Neural cell (in vitro differentiated cells): Measurements from ENCODE around the gene ADK. TPM values are rescaled to one million over a fixed set of nuclear protein-coding genes. Genes with fewer than 3 reads are reported as not detected.

Source experiments
- H2AFZ ChIP-seq: fragments of 200-600, 300-800 bp; sonication (generic), shearing (Covaris generic); 2 replicates; pipeline ENCODE4 v1.6.0; 2014; ENCODE audit warnings: low read depth, mild to moderate bottlenecking, antibody characterized with exemption, low read length, moderate library complexity
- H3F3A ChIP-seq: fragments of 200-600 bp; shearing (Covaris generic); 2 replicates; pipeline ENCODE4 v1.6.1; 2016; ENCODE audit warnings: mild to moderate bottlenecking, moderate library complexity, mixed read lengths, antibody characterized with exemption, low read length; ENCODE audit not compliant: insufficient read depth, poor library complexity, severe bottlenecking
- H3K27ac ChIP-seq: fragments of 200-600, 300-800 bp; sonication (generic), shearing (Covaris generic); 2 replicates; pipeline ENCODE4 v1.5.1; 2014; ENCODE audit warnings: mild to moderate bottlenecking, low read length, moderate library complexity
- H3K27me3 ChIP-seq: fragments of 300-800, 200-600 bp; sonication (generic), shearing (Covaris generic); 2 replicates; pipeline ENCODE4 v1.6.0; 2014; ENCODE audit warnings: mild to moderate bottlenecking, low read depth, low read length, moderate library complexity; ENCODE audit not compliant: insufficient read depth
- H3K36me3 ChIP-seq: fragments of 300-800, 200-600 bp; sonication (generic), shearing (Covaris generic); 2 replicates; pipeline ENCODE4 v1.5.1; 2014; ENCODE audit warnings: mild to moderate bottlenecking, antibody characterized with exemption, low read length, moderate library complexity; ENCODE audit not compliant: insufficient read depth
- H3K4me2 ChIP-seq: fragments of 300-800, 200-600 bp; sonication (generic), shearing (Covaris generic); 2 replicates; pipeline ENCODE4 v1.6.0; 2014; ENCODE audit warnings: mild to moderate bottlenecking, low read length
- H3K4me3 ChIP-seq: fragments of 300-800, 200-600 bp; sonication (generic), shearing (Covaris generic); 2 replicates; pipeline ENCODE4 v1.5.1; 2014; ENCODE audit warnings: mild to moderate bottlenecking, low read length, moderate library complexity
- H3K79me2 ChIP-seq: fragments of 200-600 bp; shearing (Covaris generic); replicated peaks from 2 replicates; pipeline ENCODE4 v1.6.0; 2014; ENCODE audit warnings: mild to moderate bottlenecking, low read length, moderate library complexity; ENCODE audit not compliant: insufficient read depth
- H3K9ac ChIP-seq: fragments of 300-800, 200-600 bp; sonication (generic), shearing (Covaris generic); 2 replicates; pipeline ENCODE4 v1.6.1; 2016; ENCODE audit warnings: mild to moderate bottlenecking, low read length, mixed read lengths
- H3K9me2 ChIP-seq: fragments of 200-600 bp; shearing (Covaris generic); 2 replicates; pipeline ENCODE4 v1.6.1; 2016; ENCODE audit warnings: mild to moderate bottlenecking, low read length, mixed read lengths; ENCODE audit not compliant: insufficient read depth
- H3K9me3 ChIP-seq: fragments of 200-600, 300-800 bp; sonication (generic), shearing (Covaris generic); 2 replicates; pipeline ENCODE4 v1.6.1; 2016; ENCODE audit warnings: mild to moderate bottlenecking, mixed run types, low read length, moderate library complexity, mixed read lengths
- H4K20me1 ChIP-seq: fragments of 200-600 bp; shearing (Covaris generic); 2 replicates; pipeline ENCODE4 v1.6.1; 2016; ENCODE audit warnings: mild to moderate bottlenecking, mixed run types; ENCODE audit not compliant: insufficient read depth
- EP300 ChIP-seq: fragments of 450-650 bp; conservative IDR thresholded peaks from 2 replicates; pipeline ENCODE4 v1.6.1; 2014; ENCODE audit warnings: antibody characterized with exemption, mild to moderate bottlenecking, moderate library complexity; ENCODE audit not compliant: poor library complexity, severe bottlenecking
- EZH2 ChIP-seq: fragments of 200-600, 300-800 bp; shearing (Covaris generic), sonication (generic); IDR thresholded peaks from 2 replicates; pipeline ENCODE4 v1.6.1; 2014; ENCODE audit warnings: antibody characterized with exemption, low read length, borderline replicate concordance, mild to moderate bottlenecking; ENCODE audit not compliant: insufficient read depth, poor library complexity, severe bottlenecking
- MXI1 ChIP-seq: fragments of 450-650 bp; conservative IDR thresholded peaks from 2 replicates; pipeline ENCODE4 v1.6.1; 2014; ENCODE audit warnings: antibody characterized with exemption, mild to moderate bottlenecking; ENCODE audit not compliant: poor library complexity, severe bottlenecking
- POLR2AphosphoS5 ChIP-seq: IDR thresholded peaks from 2 replicates; pipeline ENCODE4 v1.6.1; 2012
- RAD21 ChIP-seq: fragments of 450-650 bp; conservative IDR thresholded peaks from 2 replicates; pipeline ENCODE4 v1.6.1; 2014; ENCODE audit warnings: antibody characterized with exemption, mild to moderate bottlenecking, moderate library complexity
- SMC3 ChIP-seq: fragments of 450-650 bp; conservative IDR thresholded peaks from 2 replicates; pipeline ENCODE4 v1.6.1; 2014; ENCODE audit warnings: antibody characterized with exemption, mild to moderate bottlenecking, moderate library complexity; ENCODE audit not compliant: poor library complexity
- TAF1 ChIP-seq: IDR thresholded peaks from 2 replicates; pipeline ENCODE4 v1.6.1; 2012; ENCODE audit warnings: low read depth
- polyA plus RNA-seq: library from polyadenylated mRNA; depleted of rRNA; stranded (reverse); fragments of >200 nt; gene quantifications from 2 replicates; pipeline ENCODE4 v1.2.3, GENCODE V29; 2014
- TF ChIP-seq, protein P1 (sequence below): fragments of 450-650 bp; IDR thresholded peaks from 2 replicates; pipeline ENCODE4 v1.5.1; 2014; ENCODE audit warnings: antibody characterized with exemption, mild to moderate bottlenecking, moderate library complexity; ENCODE audit not compliant: poor library complexity, severe bottlenecking
- TF ChIP-seq, protein P2 (sequence below): IDR thresholded peaks from 2 replicates; pipeline ENCODE4 v1.6.1; 2012; ENCODE audit warnings: borderline replicate concordance

The ADK gene
- polyA plus RNA-seq, 1 donor from 2014 or later = 19.5 TPM

DNA sequence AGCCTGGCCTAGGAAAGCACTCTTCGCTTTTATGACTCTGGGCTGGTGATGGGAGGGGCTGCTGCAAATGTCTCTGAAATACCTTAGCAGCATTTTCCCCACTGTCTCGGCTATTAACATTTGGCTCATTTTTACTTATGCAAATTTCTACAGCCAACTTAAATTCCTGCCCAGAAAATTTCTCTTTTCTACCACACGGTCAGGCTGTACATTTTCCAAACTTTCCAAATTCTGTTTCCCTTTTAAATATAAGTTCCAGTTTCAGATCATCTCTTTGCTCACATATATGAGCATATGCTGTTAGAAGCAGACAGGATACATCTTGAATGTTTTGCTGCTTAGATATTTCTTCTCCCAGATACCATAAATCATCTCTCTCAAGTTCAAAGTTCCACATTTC lies 332.3 kb downstream of the ADK start:
- no peak overlapping the region for H3K4me2 ChIP-seq
- peaks cover 2% of the 10 kb centered on the region for H3K9me3 ChIP-seq
- H3K9me2 ChIP-seq = no peaks in the 10 kb centered on the region
- TF ChIP-seq TAF1 = no peak
- no peak for TF ChIP-seq POLR2AphosphoS5
- TF ChIP-seq EP300 = no peak
- no peak for TF ChIP-seq EZH2
- no peak for TF ChIP-seq MXI1
- no peak for TF ChIP-seq RAD21
- TF ChIP-seq, protein P1, sequence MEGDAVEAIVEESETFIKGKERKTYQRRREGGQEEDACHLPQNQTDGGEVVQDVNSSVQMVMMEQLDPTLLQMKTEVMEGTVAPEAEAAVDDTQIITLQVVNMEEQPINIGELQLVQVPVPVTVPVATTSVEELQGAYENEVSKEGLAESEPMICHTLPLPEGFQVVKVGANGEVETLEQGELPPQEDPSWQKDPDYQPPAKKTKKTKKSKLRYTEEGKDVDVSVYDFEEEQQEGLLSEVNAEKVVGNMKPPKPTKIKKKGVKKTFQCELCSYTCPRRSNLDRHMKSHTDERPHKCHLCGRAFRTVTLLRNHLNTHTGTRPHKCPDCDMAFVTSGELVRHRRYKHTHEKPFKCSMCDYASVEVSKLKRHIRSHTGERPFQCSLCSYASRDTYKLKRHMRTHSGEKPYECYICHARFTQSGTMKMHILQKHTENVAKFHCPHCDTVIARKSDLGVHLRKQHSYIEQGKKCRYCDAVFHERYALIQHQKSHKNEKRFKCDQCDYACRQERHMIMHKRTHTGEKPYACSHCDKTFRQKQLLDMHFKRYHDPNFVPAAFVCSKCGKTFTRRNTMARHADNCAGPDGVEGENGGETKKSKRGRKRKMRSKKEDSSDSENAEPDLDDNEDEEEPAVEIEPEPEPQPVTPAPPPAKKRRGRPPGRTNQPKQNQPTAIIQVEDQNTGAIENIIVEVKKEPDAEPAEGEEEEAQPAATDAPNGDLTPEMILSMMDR = no peak
- TF ChIP-seq SMC3 = no peak
- TF ChIP-seq, protein P2, sequence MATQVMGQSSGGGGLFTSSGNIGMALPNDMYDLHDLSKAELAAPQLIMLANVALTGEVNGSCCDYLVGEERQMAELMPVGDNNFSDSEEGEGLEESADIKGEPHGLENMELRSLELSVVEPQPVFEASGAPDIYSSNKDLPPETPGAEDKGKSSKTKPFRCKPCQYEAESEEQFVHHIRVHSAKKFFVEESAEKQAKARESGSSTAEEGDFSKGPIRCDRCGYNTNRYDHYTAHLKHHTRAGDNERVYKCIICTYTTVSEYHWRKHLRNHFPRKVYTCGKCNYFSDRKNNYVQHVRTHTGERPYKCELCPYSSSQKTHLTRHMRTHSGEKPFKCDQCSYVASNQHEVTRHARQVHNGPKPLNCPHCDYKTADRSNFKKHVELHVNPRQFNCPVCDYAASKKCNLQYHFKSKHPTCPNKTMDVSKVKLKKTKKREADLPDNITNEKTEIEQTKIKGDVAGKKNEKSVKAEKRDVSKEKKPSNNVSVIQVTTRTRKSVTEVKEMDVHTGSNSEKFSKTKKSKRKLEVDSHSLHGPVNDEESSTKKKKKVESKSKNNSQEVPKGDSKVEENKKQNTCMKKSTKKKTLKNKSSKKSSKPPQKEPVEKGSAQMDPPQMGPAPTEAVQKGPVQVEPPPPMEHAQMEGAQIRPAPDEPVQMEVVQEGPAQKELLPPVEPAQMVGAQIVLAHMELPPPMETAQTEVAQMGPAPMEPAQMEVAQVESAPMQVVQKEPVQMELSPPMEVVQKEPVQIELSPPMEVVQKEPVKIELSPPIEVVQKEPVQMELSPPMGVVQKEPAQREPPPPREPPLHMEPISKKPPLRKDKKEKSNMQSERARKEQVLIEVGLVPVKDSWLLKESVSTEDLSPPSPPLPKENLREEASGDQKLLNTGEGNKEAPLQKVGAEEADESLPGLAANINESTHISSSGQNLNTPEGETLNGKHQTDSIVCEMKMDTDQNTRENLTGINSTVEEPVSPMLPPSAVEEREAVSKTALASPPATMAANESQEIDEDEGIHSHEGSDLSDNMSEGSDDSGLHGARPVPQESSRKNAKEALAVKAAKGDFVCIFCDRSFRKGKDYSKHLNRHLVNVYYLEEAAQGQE = no peak
- H3K79me2 ChIP-seq = no peaks in the 10 kb centered on the region
- H3K4me3 ChIP-seq = no peak overlapping the region
- no peaks in the 10 kb centered on the region for H3K27me3 ChIP-seq
- no peak overlapping the region for H3K9ac ChIP-seq
- no peaks in the 10 kb centered on the region for H3F3A ChIP-seq
- H3K36me3 ChIP-seq = no peaks in the 10 kb centered on the region
- H2AFZ ChIP-seq = no peak overlapping the region
- H4K20me1 ChIP-seq = no peaks in the 10 kb centered on the region
- no peak overlapping the region for H3K27ac ChIP-seq

DNA sequence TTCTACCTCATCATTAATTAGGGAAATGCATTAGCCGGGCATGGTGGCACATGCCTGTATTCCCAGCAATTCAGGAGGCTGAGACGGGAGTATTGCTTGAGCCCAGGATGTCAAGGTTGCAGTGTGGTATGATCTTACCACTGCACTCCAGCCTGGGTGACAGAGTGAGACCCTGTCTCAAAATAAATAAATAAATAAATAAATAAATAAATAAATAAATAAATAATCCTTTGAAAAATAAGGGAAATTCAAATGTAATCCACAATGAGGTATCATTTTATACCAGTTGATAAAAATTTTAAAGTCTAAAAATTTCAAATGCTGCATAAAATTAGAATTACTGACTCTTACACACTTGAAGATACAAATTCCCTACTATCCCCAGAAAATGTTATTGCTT lies 334.3 kb downstream of the ADK start:
- Histone ChIP-seq H3K9ac (no peak overlapping the region), H4K20me1 (no peaks in the 10 kb centered on the region), H3F3A (no peaks in the 10 kb centered on the region), H3K4me3 (no peak overlapping the region), H3K9me2 (no peaks in the 10 kb centered on the region), H3K36me3 (no peaks in the 10 kb centered on the region), H2AFZ (no peak overlapping the region), H3K27ac (no peak overlapping the region), H3K4me2 (no peak overlapping the region), H3K79me2 (no peaks in the 10 kb centered on the region), H3K9me3 (peaks cover 2% of the 10 kb centered on the region), H3K27me3 (no peaks in the 10 kb centered on the region)
- TF ChIP-seq, protein P1 = no peak
- TF ChIP-seq MXI1 (no peak), POLR2AphosphoS5 (no peak), EP300 (no peak), RAD21 (no peak), EZH2 (no peak), SMC3 (no peak), TAF1 (no peak)
- TF ChIP-seq, protein P2 = no peak
